Spleen (tissue), 11 donors: Measurements from ENCODE around the gene MPZL2. TPM values are rescaled to one million over a fixed set of nuclear protein-coding genes. Genes with fewer than 3 reads are reported as not detected.

Source experiments
- DNase-seq: peaks from one replicate; pipeline ENCODE4 v3.0.0-alpha.2; 2020
- H3K27ac ChIP-seq, 8 donors: fragments of 200-600 bp; sonication (generic) in 7 of 8; 1 replicate in 4 of 8; 2 replicates in 4 of 8; pipeline versions ENCODE4 v1.5.0 to v1.8.0; 2016 to 2021; ENCODE audit warnings: inconsistent platforms in 4 of 8, mild to moderate bottlenecking in 4 of 8, moderate library complexity in 1 of 8
- H3K27me3 ChIP-seq, 7 donors: fragments of 200-600 bp; sonication (generic) in 6 of 7; replicated peaks in 1 of 7; 1 replicate in 4 of 7; 2 replicates in 3 of 7; pipeline versions ENCODE4 v1.5.0 to v1.8.0; 2016 to 2021; ENCODE audit warnings: inconsistent platforms in 3 of 7, mild to moderate bottlenecking in 1 of 7
- H3K36me3 ChIP-seq, 6 donors: fragments of 200-600 bp; sonication (generic) in 5 of 6; 1 replicate in 4 of 6; 2 replicates in 2 of 6; pipeline versions ENCODE4 v1.5.0 to v1.8.0; 2016 to 2021; ENCODE audit warnings: inconsistent platforms in 2 of 6
- H3K4me1 ChIP-seq, 6 donors: fragments of 200-600 bp; sonication (generic) in 5 of 6; 1 replicate in 3 of 6; 2 replicates in 3 of 6; pipeline versions ENCODE4 v1.5.0 to v1.8.0; 2016 to 2021; ENCODE audit warnings: inconsistent platforms in 3 of 6
- H3K4me3 ChIP-seq, 8 donors: fragments of 200-600 bp; sonication (generic) in 7 of 8; 1 replicate in 4 of 8; 2 replicates in 4 of 8; pipeline versions ENCODE4 v1.5.0 to v1.8.0; 2016 to 2021; ENCODE audit warnings: inconsistent platforms in 4 of 8, mild to moderate bottlenecking in 4 of 8, moderate library complexity in 2 of 8
- H3K9me3 ChIP-seq, 8 donors: fragments of 200-600 bp; sonication (generic) in 7 of 8; 1 replicate in 4 of 8; 2 replicates in 4 of 8; pipeline versions ENCODE4 v1.5.0 to v1.8.0; 2016 to 2021; ENCODE audit warnings: inconsistent platforms in 4 of 8
- CTCF ChIP-seq, 11 experiments: fragments of 200-600 bp in 7 of 11; fragments of 450-650 bp in 4 of 11; sonication (generic) in 4 of 11; IDR thresholded peaks in 8 of 11; conservative IDR thresholded peaks in 3 of 11; 1 replicate in 7 of 11; 2 replicates in 4 of 11; pipeline versions ENCODE4 v1.4.0 to v1.8.0; 2016 to 2021; ENCODE audit warnings: antibody characterized with exemption in 11 of 11, inconsistent platforms in 4 of 11, mild to moderate bottlenecking in 1 of 11
- POLR2A ChIP-seq, 3 donors: fragments of 450-650 bp; IDR thresholded peaks; one replicate each; pipeline ENCODE4 v1.5.1; 2017; ENCODE audit warnings: antibody characterized with exemption in 3 of 3, mild to moderate bottlenecking in 1 of 3
- POLR2AphosphoS5 ChIP-seq, 3 donors: sonication (generic); formaldehyde crosslinking; IDR thresholded peaks; one replicate each; pipeline ENCODE4 v1.5.1; 2017; ENCODE audit warnings: antibody characterized with exemption in 3 of 3
- WGBS, 5 donors: extraction: QIAGEN DNeasy Blood & Tissue Kit in 3 of 5; methylation state at CpG; one replicate each; pipeline versions ENCODE4 v1.1.5 to v1.1.7; 2013 to 2018; 5-methylcytosine and 5-hydroxymethylcytosine counted together
- intact Hi-C: fragments of 100-400 bp; cut with DNase I; formaldehyde crosslinking; loops from one replicate; pipeline ENCODE4 v1.15.0; 2023; ENCODE audit warnings: low total_unique reads
- polyA plus RNA-seq, 3 donors: library from polyadenylated mRNA; stranded (reverse); fragments of 200-250 nt; gene quantifications; one replicate each; pipeline ENCODE4 v1.2.1, GENCODE V29; 2013
- total RNA-seq, 7 donors: library from RNA; depleted of rRNA in 3 of 7; stranded (reverse); fragments of >200 nt in 3 of 7; fragmentation: NEBNext Ultra II Directional in 4 of 7; extraction: Animal tissue kit (Norgen Biotek cat#: 25700) in 4 of 7; gene quantifications; one replicate each; pipeline versions ENCODE4 v1.1.0 to v1.2.1, GENCODE V29; 2016 to 2021
- donor health status: healthy with polysubstance abuse.
- donor health status: DM: no; HTN: no; CAD: no; lungs with moderate emphysema.
- donor health status: DM: no; HTN: no; CAD: no.
- donor health status: Bipolar disorder and iron deficiency.
- donor health status: healthy.
- donor health status: DM: no; HTN: no; CAD: no.
- donor health status: DM: yes; HTN: yes; CAD: no.

The MPZL2 gene
- total and polyA plus RNA-seq, 10 donors, result 1.6 to 18.4 (median 8.7) TPM

- Histone ChIP-seq H3K27me3 (peaks cover 0 to 58% (median 0%) of the 10 kb centered on the region in 7 donors), H3K36me3 (no peaks in the 10 kb centered on the region), H3K9me3 (no peaks in the 10 kb centered on the region), H3K27ac (peak overlapping the region in 6 of 8 donors; percentile 15 to 83 (median 54)), H3K4me3 (peak overlapping the region in 1 of 8 donors; percentile 24), H3K4me1 (peaks cover 13 to 99% (median 56%) of the 10 kb centered on the region in 6 donors)
- intact Hi-C loops, result no loop called here
- TF ChIP-seq POLR2A (IDR thresholded peaks at IDR 0.05) (no peak), CTCF (IDR thresholded peaks at IDR 0.05 in 8 of 11, conservative IDR thresholded peaks at IDR 0.05 in 3 of 11) (no peak), POLR2AphosphoS5 (IDR thresholded peaks at IDR 0.05) (no peak)
- no peak for DNase-seq
These were observed 44.9 kb downstream of the MPZL2 start for GRCh38 chr11:118219244-118219643.

GRCh38 chr11:118217575-118217974 is 46.5 kb downstream of the MPZL2 start:
- Histone ChIP-seq H3K4me1 (peaks cover 22 to 100% (median 67%) of the 10 kb centered on the region in 6 donors), H3K27ac (peak overlapping the region in 6 of 8 donors; percentile 7 to 88 (median 75))

GRCh38 chr11:118216621-118217481 is 47.2 kb downstream of the MPZL2 start:
- intact Hi-C loops, result no loop called here
- 50 to 68% (median 58%) methylated on average over 10 to 11 of the region's 11 CpGs for WGBS, 5 donors
- TF ChIP-seq POLR2A (IDR thresholded peaks at IDR 0.05), result no peak
- TF ChIP-seq POLR2AphosphoS5 (IDR thresholded peaks at IDR 0.05), result no peak
- TF ChIP-seq CTCF (IDR thresholded peaks at IDR 0.05 in 8 of 11, conservative IDR thresholded peaks at IDR 0.05 in 3 of 11), result no peak
- Histone ChIP-seq H3K36me3 (peaks cover 0 to 4% (median 0%) of the 10 kb centered on the region in 6 donors), H3K27me3 (peaks cover 0 to 34% (median 0%) of the 10 kb centered on the region in 7 donors), H3K4me1 (peaks cover 22 to 100% (median 67%) of the 10 kb centered on the region in 6 donors), H3K9me3 (no peaks in the 10 kb centered on the region), H3K4me3 (peak overlapping the region in 1 of 8 donors; percentile 35), H3K27ac (peak overlapping the region in 6 of 8 donors; percentile 7 to 88 (median 75))
- DNase-seq, result no peak

More at GRCh38 chr11:118217575-118217974, 46.5 kb downstream of the MPZL2 start:
- no peak for TF ChIP-seq POLR2A (IDR thresholded peaks at IDR 0.05)
- no peak for TF ChIP-seq CTCF (IDR thresholded peaks at IDR 0.05 in 8 of 11, conservative IDR thresholded peaks at IDR 0.05 in 3 of 11)
- TF ChIP-seq POLR2AphosphoS5 (IDR thresholded peaks at IDR 0.05), result no peak
- Histone ChIP-seq H3K4me3 (peak overlapping the region in 1 of 8 donors; percentile 35), H3K36me3 (no peaks in the 10 kb centered on the region), H3K27me3 (peaks cover 0 to 41% (median 0%) of the 10 kb centered on the region in 7 donors), H3K9me3 (no peaks in the 10 kb centered on the region)
- WGBS, 5 donors, result 61 to 77% (median 76%) methylated on average over 3 of the region's 3 CpGs
- intact Hi-C loops, result no loop called here
- no peak for DNase-seq

GRCh38 chr11:118215765-118216164 is 48.3 kb downstream of the MPZL2 start:
- Histone ChIP-seq H3K4me1 (peaks cover 22 to 100% (median 64%) of the 10 kb centered on the region in 6 donors), H3K27ac (peak overlapping the region in 7 of 8 donors; percentile 16 to 88 (median 73)), H3K9me3 (no peaks in the 10 kb centered on the region), H3K36me3 (peaks cover 0 to 14% (median 0%) of the 10 kb centered on the region in 6 donors), H3K4me3 (peak overlapping the region in 1 of 8 donors; percentile 12), H3K27me3 (peaks cover 0 to 28% (median 0%) of the 10 kb centered on the region in 7 donors)
- WGBS, 5 donors, result 87 to 93% (median 90%) methylated on average over 7 of the region's 7 CpGs
- TF ChIP-seq POLR2AphosphoS5 (IDR thresholded peaks at IDR 0.05) (no peak), POLR2A (IDR thresholded peaks at IDR 0.05) (no peak), CTCF (IDR thresholded peaks at IDR 0.05 in 8 of 11, conservative IDR thresholded peaks at IDR 0.05 in 3 of 11) (no peak)
- no peak for DNase-seq
- intact Hi-C loops, result no loop called here
